Measurements from ENCODE around the gene TULP4.

DNA sequence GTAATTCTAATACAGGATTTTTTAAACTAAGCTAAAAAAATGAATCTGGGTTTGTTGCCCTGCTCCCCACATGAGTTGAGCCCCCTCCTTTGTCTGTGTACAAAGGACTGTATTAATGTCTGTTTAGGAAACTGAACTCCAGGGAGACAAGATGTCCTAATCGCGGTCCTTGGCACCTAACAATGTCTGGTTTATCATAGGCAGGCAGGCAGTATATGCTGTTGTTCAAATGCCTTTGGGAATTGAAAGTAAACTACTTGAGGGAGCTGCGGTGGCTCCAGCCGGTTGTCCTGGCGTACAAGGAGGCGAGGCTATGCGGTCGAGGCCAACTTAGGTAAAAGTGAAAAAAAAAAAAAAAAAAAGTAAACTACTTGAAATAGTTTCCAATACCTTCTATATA is 98.5 kb downstream of the TULP4 start:
- TF ChIP-seq, protein P1, sequence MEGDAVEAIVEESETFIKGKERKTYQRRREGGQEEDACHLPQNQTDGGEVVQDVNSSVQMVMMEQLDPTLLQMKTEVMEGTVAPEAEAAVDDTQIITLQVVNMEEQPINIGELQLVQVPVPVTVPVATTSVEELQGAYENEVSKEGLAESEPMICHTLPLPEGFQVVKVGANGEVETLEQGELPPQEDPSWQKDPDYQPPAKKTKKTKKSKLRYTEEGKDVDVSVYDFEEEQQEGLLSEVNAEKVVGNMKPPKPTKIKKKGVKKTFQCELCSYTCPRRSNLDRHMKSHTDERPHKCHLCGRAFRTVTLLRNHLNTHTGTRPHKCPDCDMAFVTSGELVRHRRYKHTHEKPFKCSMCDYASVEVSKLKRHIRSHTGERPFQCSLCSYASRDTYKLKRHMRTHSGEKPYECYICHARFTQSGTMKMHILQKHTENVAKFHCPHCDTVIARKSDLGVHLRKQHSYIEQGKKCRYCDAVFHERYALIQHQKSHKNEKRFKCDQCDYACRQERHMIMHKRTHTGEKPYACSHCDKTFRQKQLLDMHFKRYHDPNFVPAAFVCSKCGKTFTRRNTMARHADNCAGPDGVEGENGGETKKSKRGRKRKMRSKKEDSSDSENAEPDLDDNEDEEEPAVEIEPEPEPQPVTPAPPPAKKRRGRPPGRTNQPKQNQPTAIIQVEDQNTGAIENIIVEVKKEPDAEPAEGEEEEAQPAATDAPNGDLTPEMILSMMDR (conservative IDR thresholded peaks at IDR 0.05; ENCODE audit: low read depth, low read length), result no peak
- no peak for TF ChIP-seq EZH2 (IDR thresholded peaks at IDR 0.05; ENCODE audit: borderline replicate concordance, low read depth, low read length, poor library complexity, severe bottlenecking)

All from A673 (cell line).